Activated naive CD4-positive, alpha-beta T cell (primary cell): Measurements from ENCODE around the gene FOLR1.

Source experiments
- DNase-seq, 4 experiments: peaks; one replicate each; lab custom pipeline; 2025; lab: John Stamatoyannopoulos, UW

The FOLR1 gene

GRCh38 chr11:72223615-72224563 is 31.9 kb downstream of the FOLR1 start:
- DNase-seq, result peak in 2 of 4 experiments; percentile 26 to 52

- DNase-seq, result peak in 1 of 4 experiments; percentile 19
These were observed 32.8 kb downstream of the FOLR1 start, which contains the start of gene INPPL1 for GRCh38 chr11:72224564-72225410. INPPL1 (plus strand) TSS chr11:72224767; CDS start chr11:72224985, 218 bp downstream.

- DNase-seq, result no peak
These were observed 33.5 kb downstream of the FOLR1 start for GRCh38 chr11:72225411-72225951.

- no peak for DNase-seq
These were observed 34.8 kb downstream of the FOLR1 start for GRCh38 chr11:72226701-72227100.

GRCh38 chr11:72227316-72228228 is 35.6 kb downstream of the FOLR1 start:
- no peak for DNase-seq

GRCh38 chr11:72228229-72228843 is 36.4 kb downstream of the FOLR1 start:
- no peak for DNase-seq

GRCh38 chr11:72228844-72229231 is 36.9 kb downstream of the FOLR1 start:
- no peak for DNase-seq

- DNase-seq, result no peak
These were observed 37.5 kb downstream of the FOLR1 start for GRCh38 chr11:72229336-72229924.

GRCh38 chr11:72229925-72230763 is 38.2 kb downstream of the FOLR1 start:
- no peak for DNase-seq

GRCh38 chr11:72230764-72231365 is 38.9 kb downstream of the FOLR1 start:
- DNase-seq, result no peak

- DNase-seq, result no peak
These were observed 39.7 kb downstream of the FOLR1 start for GRCh38 chr11:72231396-72232259.

- DNase-seq, result no peak
These were observed 40.5 kb downstream of the FOLR1 start for GRCh38 chr11:72232260-72233055.

GRCh38 chr11:72233056-72233772 is 41.3 kb downstream of the FOLR1 start:
- DNase-seq, result no peak

- DNase-seq, result no peak
These were observed 42.0 kb downstream of the FOLR1 start for GRCh38 chr11:72233773-72234513.

GRCh38 chr11:72234514-72234830 is 42.5 kb downstream of the FOLR1 start:
- no peak for DNase-seq

- DNase-seq, result no peak
These were observed 43.0 kb downstream of the FOLR1 start for GRCh38 chr11:72234920-72235319.
